Measurements from ENCODE around the gene PALS1. TPM values are rescaled to one million over a fixed set of nuclear protein-coding genes. Genes with fewer than 3 reads are reported as not detected.

The PALS1 gene
- total RNA-seq (2021; fragmentation: NEBNext Ultra II Directional; extraction: Animal tissue kit (Norgen Biotek cat#: 25700)) (19.0 and 25.1 TPM in 2 replicates), polyA plus RNA-seq (2011; rRNA removed) (4.2 and 6.7 TPM in 2 replicates), polyA minus RNA-seq (2011; rRNA and poly(A)+ RNA removed) (11.8 and 17.3 TPM in 2 replicates)
- polyA plus RNA-seq (2011; cell fraction: cytosol; rRNA removed), result 7.4 TPM
- polyA plus RNA-seq (2011; cell fraction: nucleus; rRNA removed), result 3.3 TPM
- polyA plus RNA-seq (2012, experiment 1 of 2), result 7.2 to 14.8 TPM (median 9.4 TPM) in 4 replicates
- 1.2 TPM for polyA plus RNA-seq (2012, experiment 2 of 2)
- 10.9 TPM for polyA plus RNA-seq (2013, experiment 1 of 2)
- 11.8 TPM for polyA plus RNA-seq (2013, experiment 2 of 2)
- 10.2 TPM for polyA minus RNA-seq (2011; cell fraction: cytosol; rRNA and poly(A)+ RNA removed)
- polyA minus RNA-seq (2011; cell fraction: nucleus; rRNA and poly(A)+ RNA removed), result 28.2 TPM
- long read RNA-seq, experiment 1, full-length matches to known transcripts, result 2 of 15 reads
- long read RNA-seq, experiment 1, partial matches to known transcripts, result 7 of 15 reads
- long read RNA-seq, experiment 1, other reads (novel, unspliced or antisense), result 6 of 15 reads
- long read RNA-seq, experiment 2, full-length matches to known transcripts, result 3 of 10 reads
- long read RNA-seq, experiment 2, partial matches to known transcripts, result 5 of 10 reads
- long read RNA-seq, experiment 2, other reads (novel, unspliced or antisense), result 2 of 10 reads

GRCh38 chr14:67241411-67242167, at the start of gene PALS1:
Gene PALS1, plus strand, starts transcription at chr14:67241435. Its CDS starts 37,736 bp downstream, at chr14:67279171.
- Histone ChIP-seq H3K56ac (replicated peaks; ENCODE audit: insufficient read length, low read depth, low read length) (peak within 1 kb of the TSS; percentile 77), H2AK5ac (ENCODE audit: low read depth, low read length) (no peak within 1 kb of the TSS), H3K79me1 (ENCODE audit: low read depth, low read length) (no peaks in the 10 kb centered on the region; the same call in 1 of the 2 replicates), H3K23ac (ENCODE audit: insufficient read length) (no peak within 1 kb of the TSS), H3K23me2 (ENCODE audit: low read depth, low read length) (peaks cover 4% of the 10 kb centered on the region; the same call in 1 of the 2 replicates), H2BK12ac (ENCODE audit: low read depth, low read length) (peak within 1 kb of the TSS; percentile 29; the same call in 1 of the 2 replicates), H3K27ac (ENCODE audit: low read depth, low read length) (peak within 1 kb of the TSS; percentile 87), H3K14ac (ENCODE audit: insufficient read length) (no peak within 1 kb of the TSS), H3K79me2 (ENCODE audit: control insufficient read depth in 1 of 2, insufficient read depth in 2 of 2, low read length in 2 of 2) (peaks cover 0 to 42% of the 10 kb centered on the region in 2 experiments; a peak in 2 of 4 replicates), H3K36me3 (ENCODE audit: control insufficient read depth in 2 of 4, insufficient read depth in 4 of 4, low read length in 3 of 4) (no peaks in the 10 kb centered on the region), H3K27me3 (replicated peaks in 1 of 4; ENCODE audit: control insufficient read depth in 3 of 4, extremely low read depth in 1 of 4, insufficient read depth in 3 of 4, low read length in 3 of 4) (peaks cover 0 to 8% (median 7%) of the 10 kb centered on the region in 4 experiments; a peak in 5 of 7 replicates), H4K20me1 (replicated peaks in 1 of 2; ENCODE audit: control insufficient read depth in 1 of 2, insufficient read depth in 2 of 2, low read length in 2 of 2) (no peaks in the 10 kb centered on the region), H4K5ac (ENCODE audit: insufficient read length, low read depth, low read length) (peak within 1 kb of the TSS; percentile 96), H3K4me1 (replicated peaks in 1 of 4; ENCODE audit: control insufficient read depth in 3 of 4, insufficient read depth in 4 of 4, low read length in 3 of 4) (peaks cover 0 to 4% (median 2%) of the 10 kb centered on the region in 4 experiments; a peak in 3 of 7 replicates), H2BK120ac (replicated peaks; ENCODE audit: low read depth, low read length) (no peak within 1 kb of the TSS), H4K8ac (ENCODE audit: extremely low read depth, insufficient read depth, low read length) (peak within 1 kb of the TSS; percentile 91; the same call in 1 of the 2 replicates), H4K91ac (replicated peaks; ENCODE audit: insufficient read length, low read length) (peak within 1 kb of the TSS; percentile 84), H3K9me3 (ENCODE audit: insufficient read depth in 2 of 2, low read depth in 1 of 2, low read length in 1 of 2) (no peaks in the 10 kb centered on the region), H2BK20ac (ENCODE audit: low read length) (no peak within 1 kb of the TSS), H2AFZ (ENCODE audit: low read length) (peak within 1 kb of the TSS; percentile 97), H2BK15ac (ENCODE audit: low read length) (no peak within 1 kb of the TSS; the same call in 1 of the 2 replicates), H3K4me2 (ENCODE audit: insufficient read depth in 1 of 2, low read depth in 2 of 2, low read length in 2 of 2) (peak within 1 kb of the TSS; percentile 86 to 97), H3K9ac (replicated peaks in 1 of 4; ENCODE audit: extremely low read depth in 1 of 4, low read depth in 3 of 4, low read length in 3 of 4) (peak within 1 kb of the TSS; percentile 87 to 90 (median 88)), H3K4ac (replicated peaks; ENCODE audit: insufficient read length, low read depth, low read length) (peak within 1 kb of the TSS; percentile 91), H3K18ac (ENCODE audit: extremely low read depth, low read length) (peak within 1 kb of the TSS; percentile 90), H3K4me3 (ENCODE audit: extremely low read depth in 1 of 4, insufficient read depth in 2 of 4, low read depth in 3 of 4, low read length in 4 of 4) (peak within 1 kb of the TSS; percentile 62 to 95 (median 85)), H2BK5ac (ENCODE audit: low read depth, low read length) (peak within 1 kb of the TSS; percentile 96)
- WGBS, 2 experiments (ENCODE audit: extremely low coverage in 1 of 2, insufficient coverage in 1 of 2, insufficient read length in 1 of 2, insufficient replicate concordance in 2 of 2, low coverage in 1 of 2, low lambda C conversion rate in 2 of 2, missing lambda C conversion rate in 1 of 2), result 3% methylated on average over 22 of the region's 64 CpGs; no CpG with 5 or more reads in 1 of the 2 experiments
- DNase-seq (ENCODE audit: low read depth in 1 of 2, low spot score in 2 of 2) (peak in 1 of 2 experiments; percentile 86), FAIRE-seq (no peak)
- ChIA-PET CTCF (ENCODE audit: partially characterized antibody) (interaction anchor here (1.0 to 1.3 kb wide), 4 partner anchors 10 to 580 kb away, joined by 3 to 4 read pairs (median 3); no protein-coding TSS in a partner anchor), POLR2A (ENCODE audit: partially characterized antibody) (interaction anchor here (0.6 to 3.0 kb wide), 14 partner anchors 9 to 118 kb away, joined by 3 to 13 read pairs (median 4); partner anchors contain the start of gene ATP6V1D)
- no peak for TF ChIP-seq TCF12 (IDR thresholded peaks at IDR 0.05; ENCODE audit: low read depth, low read length)
- TF ChIP-seq BRCA1 (IDR thresholded peaks at IDR 0.05; ENCODE audit: low read depth, low read length), result no peak
- no peak for TF ChIP-seq MAFK (IDR thresholded peaks at IDR 0.05; ENCODE audit: low read depth, low read length)
- TF ChIP-seq EZH2 (IDR thresholded peaks at IDR 0.05; ENCODE audit: low read depth, low read length, severe bottlenecking), result no peak
- TF ChIP-seq POLR2A (IDR thresholded peaks at IDR 0.05; ENCODE audit: control extremely low read depth in 1 of 2, low read depth in 2 of 2, low read length in 2 of 2), result peak in 1 of 2 experiments; percentile 83; a peak in 2 of 3 replicates
- no peak for TF ChIP-seq KDM5A (IDR thresholded peaks at IDR 0.05; ENCODE audit: low read length)
